HL-60 (cell line): ENCODE results near the gene TTI1.

ENCODE experiments used
- DNase-seq, 2 experiments: peaks; one replicate each; pipeline ENCODE4 v3.0.0-alpha.2; 2010 to 2020; ENCODE audit warnings: low read depth in 1 of 2, low spot score in 1 of 2
- H3K27ac ChIP-seq: fragments of 250-450 bp; sonication (Bioruptor Pico); replicated peaks from 2 replicates; pipeline ENCODE4 v1.5.1; 2020; ENCODE audit warnings: mild to moderate bottlenecking, moderate library complexity
- H3K27me3 ChIP-seq: fragments of 250-450 bp; sonication (Bioruptor Pico); 2 replicates; pipeline ENCODE4 v1.5.1; 2021; ENCODE audit warnings: mild to moderate bottlenecking, moderate library complexity; ENCODE audit not compliant: insufficient read depth, poor library complexity, severe bottlenecking
- H3K4me3 ChIP-seq: replicated peaks from 2 replicates; pipeline ENCODE4 v1.5.1; 2011; ENCODE audit warnings: mild to moderate bottlenecking, control low read depth, low read length; ENCODE audit not compliant: insufficient read depth
- CTCF ChIP-seq: IDR thresholded peaks from one replicate; pipeline ENCODE4 v1.5.1; 2011; ENCODE audit warnings: low read length, control low read depth, inconsistent platforms; ENCODE audit not compliant: insufficient read depth
- GABPA ChIP-seq: IDR thresholded peaks from 2 replicates; pipeline ENCODE4 v1.6.1; 2012; ENCODE audit warnings: low read depth
- POLR2AphosphoS5 ChIP-seq: IDR thresholded peaks from 2 replicates; pipeline ENCODE4 v1.6.1; 2012; ENCODE audit warnings: low read depth
- REST ChIP-seq: IDR thresholded peaks from 2 replicates; pipeline ENCODE4 v1.6.1; 2012; ENCODE audit warnings: low read depth; ENCODE audit not compliant: insufficient replicate concordance
- SPI1 ChIP-seq: IDR thresholded peaks from 2 replicates; pipeline ENCODE4 v1.6.1; 2012; ENCODE audit warnings: low read depth, mild to moderate bottlenecking, borderline replicate concordance

TTI1 gene

GRCh38 chr20:37989601-37990295, 43.5 kb downstream of the TTI1 start:
- DNase-seq = peak; percentile 23 to 31
- TF ChIP-seq GABPA (no peak), CTCF (no peak), POLR2AphosphoS5 (peak; percentile 18; the same call in 1 of the 2 replicates), SPI1 (peak; percentile 27; the same call in 1 of the 2 replicates), REST (no peak)
- H3K27me3 ChIP-seq = no peaks in the 10 kb centered on the region
- peak overlapping the region; percentile 88 for H3K27ac ChIP-seq
- H3K4me3 ChIP-seq = no peak overlapping the region

GRCh38 chr20:37988306-37988954, 44.8 kb downstream of the TTI1 start:
- H3K27ac ChIP-seq = no peak overlapping the region
- H3K27me3 ChIP-seq = no peaks in the 10 kb centered on the region
- DNase-seq = no peak
- no peak overlapping the region for H3K4me3 ChIP-seq
- TF ChIP-seq CTCF (no peak), POLR2AphosphoS5 (no peak), SPI1 (no peak), GABPA (no peak), REST (no peak)

- no peak overlapping the region for H3K27ac ChIP-seq
- TF ChIP-seq POLR2AphosphoS5 (no peak), SPI1 (no peak), CTCF (no peak), GABPA (no peak), REST (no peak)
- H3K4me3 ChIP-seq = no peak overlapping the region
- no peak for DNase-seq
- H3K27me3 ChIP-seq = no peaks in the 10 kb centered on the region
Observed at GRCh38 chr20:37987602-37988290, 45.5 kb downstream of the TTI1 start.
